PC-3 (cell line): Measurements from ENCODE around the gene DNAJB5. TPM values are rescaled to one million over a fixed set of nuclear protein-coding genes. Genes with fewer than 3 reads are reported as not detected.

ENCODE experiments used
- ATAC-seq: fragments of 200-7000 bp; cut with Tn5 transposase; 2 replicates; pipeline ENCODE4 v1.9.1; 2020; ENCODE audit warnings: mild to moderate bottlenecking, moderate library complexity
- BruUV-seq: library from RNA; stranded (reverse); fragments of 400-500 nt; replicated peaks from 2 replicates; lab custom pipeline; 2021; lab: Mats Ljungman, UMichigan
- CTCF ChIA-PET: fragments of 300-600 bp; sonication (Branson Sonifier 250); formaldehyde crosslinking; loops from one replicate; lab custom pipeline; 2022; ENCODE audit warnings: antibody characterized with exemption; lab: Charles Lee
- POLR2A ChIA-PET: fragments of 300-600 bp; sonication (Branson Sonifier 250); formaldehyde crosslinking; loops from one replicate; lab custom pipeline; 2022; ENCODE audit warnings: antibody characterized with exemption; ENCODE audit not compliant: unreplicated experiment; lab: Charles Lee
- DNase-seq: peaks from one replicate; pipeline ENCODE4 v3.0.0-alpha.2; 2015
- H2AFZ ChIP-seq: fragments of 300-600 bp; sonication (generic); 2 replicates; pipeline ENCODE4 v1.6.0; 2016; ENCODE audit warnings: antibody characterized with exemption, low read length
- H3F3A ChIP-seq: fragments of 300-600 bp; sonication (generic); one replicate; pipeline ENCODE4 v1.6.0; 2017; ENCODE audit warnings: antibody characterized with exemption, low read length, control low read depth, mild to moderate bottlenecking; ENCODE audit not compliant: unreplicated experiment
- H3K27ac ChIP-seq: fragments of 300-600 bp; sonication (generic); 2 replicates; pipeline ENCODE4 v1.5.1; 2016; ENCODE audit warnings: mild to moderate bottlenecking, low read length
- H3K27me3 ChIP-seq: fragments of 300-600 bp; sonication (generic); 2 replicates; pipeline ENCODE4 v1.6.1; 2016; ENCODE audit warnings: low read length, mixed read lengths
- H3K36me3 ChIP-seq: fragments of 300-600 bp; sonication (generic); 2 replicates; pipeline ENCODE4 v1.6.1; 2016; ENCODE audit warnings: low read depth, mixed run types, low read length, mixed read lengths
- H3K4me1 ChIP-seq: fragments of 300-600 bp; sonication (generic); 2 replicates; pipeline ENCODE4 v1.5.1; 2016; ENCODE audit warnings: low read length; ENCODE audit not compliant: insufficient read depth
- H3K4me2 ChIP-seq: fragments of 300-600 bp; sonication (generic); 2 replicates; pipeline ENCODE4 v1.6.0; 2016; ENCODE audit warnings: low read length
- H3K4me3 ChIP-seq: fragments of 300-600 bp; sonication (generic); 2 replicates; pipeline ENCODE4 v1.5.1; 2016; ENCODE audit warnings: mild to moderate bottlenecking, low read length, mixed read lengths
- H3K79me2 ChIP-seq: fragments of 300-600 bp; sonication (generic); 2 replicates; pipeline ENCODE4 v1.6.1; 2017; ENCODE audit warnings: low read length, mixed read lengths
- H3K9ac ChIP-seq: fragments of 300-600 bp; sonication (generic); 2 replicates; pipeline ENCODE4 v1.6.0; 2016; ENCODE audit warnings: mild to moderate bottlenecking, low read length
- H3K9me2 ChIP-seq: fragments of 300-600 bp; sonication (generic); replicated peaks from 2 replicates; pipeline ENCODE4 v1.6.1; 2016; ENCODE audit warnings: mixed run types, low read length, mixed read lengths
- H3K9me3 ChIP-seq: fragments of 300-600 bp; sonication (generic); 2 replicates; pipeline ENCODE4 v1.6.1; 2016; ENCODE audit warnings: low read length, mixed read lengths
- H4K20me1 ChIP-seq: fragments of 300-600 bp; sonication (generic); 2 replicates; pipeline ENCODE4 v1.6.1; 2016; ENCODE audit warnings: low read length, mixed read lengths
- EZH2 ChIP-seq: fragments of 300-600 bp; sonication (generic); IDR thresholded peaks from one replicate; pipeline ENCODE4 v1.6.1; 2017; ENCODE audit warnings: antibody characterized with exemption, mild to moderate bottlenecking, low read length; ENCODE audit not compliant: unreplicated experiment
- EZH2phosphoT487 ChIP-seq: fragments of 300-600 bp; sonication (generic); IDR thresholded peaks from 2 replicates; pipeline ENCODE4 v1.6.1; 2018; ENCODE audit warnings: mild to moderate bottlenecking, antibody characterized with exemption, low read length, borderline replicate concordance
- intact Hi-C: fragments of 100-400 bp; cut with micrococcal nuclease; formaldehyde crosslinking; loops from 2 replicates; pipeline ENCODE4 v1.9.0; 2023
- total RNA-seq: library from RNA; depleted of rRNA; stranded (reverse); fragments of >200 nt; gene quantifications from 2 replicates; pipeline ENCODE4 v1.2.3, GENCODE V29; 2014
- TF ChIP-seq, protein P1 (sequence below): fragments of 300-600 bp; sonication (generic); conservative IDR thresholded peaks from 2 replicates; pipeline ENCODE4 v1.5.1; 2017; ENCODE audit warnings: antibody characterized with exemption, low read depth, mild to moderate bottlenecking, low read length

The DNAJB5 gene
- total RNA-seq, 1 experiment from 2014 or later, result 9.3 TPM

GRCh38 chr9:34991607-34992375 is 2.2 kb downstream of the DNAJB5 start:
- TF ChIP-seq, protein P1, sequence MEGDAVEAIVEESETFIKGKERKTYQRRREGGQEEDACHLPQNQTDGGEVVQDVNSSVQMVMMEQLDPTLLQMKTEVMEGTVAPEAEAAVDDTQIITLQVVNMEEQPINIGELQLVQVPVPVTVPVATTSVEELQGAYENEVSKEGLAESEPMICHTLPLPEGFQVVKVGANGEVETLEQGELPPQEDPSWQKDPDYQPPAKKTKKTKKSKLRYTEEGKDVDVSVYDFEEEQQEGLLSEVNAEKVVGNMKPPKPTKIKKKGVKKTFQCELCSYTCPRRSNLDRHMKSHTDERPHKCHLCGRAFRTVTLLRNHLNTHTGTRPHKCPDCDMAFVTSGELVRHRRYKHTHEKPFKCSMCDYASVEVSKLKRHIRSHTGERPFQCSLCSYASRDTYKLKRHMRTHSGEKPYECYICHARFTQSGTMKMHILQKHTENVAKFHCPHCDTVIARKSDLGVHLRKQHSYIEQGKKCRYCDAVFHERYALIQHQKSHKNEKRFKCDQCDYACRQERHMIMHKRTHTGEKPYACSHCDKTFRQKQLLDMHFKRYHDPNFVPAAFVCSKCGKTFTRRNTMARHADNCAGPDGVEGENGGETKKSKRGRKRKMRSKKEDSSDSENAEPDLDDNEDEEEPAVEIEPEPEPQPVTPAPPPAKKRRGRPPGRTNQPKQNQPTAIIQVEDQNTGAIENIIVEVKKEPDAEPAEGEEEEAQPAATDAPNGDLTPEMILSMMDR, result no peak
- no peak for TF ChIP-seq EZH2phosphoT487
- DNase-seq (peak; percentile 20), ATAC-seq (no peak)
- intact Hi-C loops, result no loop called here
- peak overlapping the region; percentile 61 for H3K27ac ChIP-seq
- CTCF ChIA-PET, result no interaction called here
- H3K79me2 ChIP-seq, result no peaks in the 10 kb centered on the region
- H3K9ac ChIP-seq, result no peak overlapping the region
- H3K27me3 ChIP-seq, result no peaks in the 10 kb centered on the region
- H4K20me1 ChIP-seq, result no peaks in the 10 kb centered on the region
- peak overlapping the region; percentile 54 for H3K4me2 ChIP-seq
- no peaks in the 10 kb centered on the region for H3F3A ChIP-seq
- BruUV-seq, result no TSS peak
- no peaks in the 10 kb centered on the region for H3K9me3 ChIP-seq
- H3K9me2 ChIP-seq, result no peaks in the 10 kb centered on the region
- H3K36me3 ChIP-seq, result no peaks in the 10 kb centered on the region
- no peak overlapping the region for H3K4me3 ChIP-seq
- peaks cover 34% of the 10 kb centered on the region for H3K4me1 ChIP-seq
- H2AFZ ChIP-seq, result no peak overlapping the region
- POLR2A ChIA-PET, result no interaction called here

- no peaks in the 10 kb centered on the region for H3K36me3 ChIP-seq
- H3F3A ChIP-seq, result no peaks in the 10 kb centered on the region
- intact Hi-C loops, result no loop called here
- peak; percentile 80 for DNase-seq
- H2AFZ ChIP-seq, result no peak overlapping the region
- H3K9me2 ChIP-seq, result no peaks in the 10 kb centered on the region
- H3K79me2 ChIP-seq, result no peaks in the 10 kb centered on the region
- H3K4me2 ChIP-seq, result peak overlapping the region; percentile 54
- H4K20me1 ChIP-seq, result no peaks in the 10 kb centered on the region
- H3K27ac ChIP-seq, result peak overlapping the region; percentile 61
- TF ChIP-seq EZH2 (no peak), EZH2phosphoT487 (no peak)
- TF ChIP-seq, protein P1, result no peak
- POLR2A ChIA-PET, result no interaction called here
- no peak overlapping the region for H3K4me3 ChIP-seq
- peak overlapping the region; percentile 22; the same call in 1 of the 2 replicates for H3K9ac ChIP-seq
- H3K4me1 ChIP-seq, result peaks cover 34% of the 10 kb centered on the region
- CTCF ChIA-PET, result interaction anchor here (3.0 kb wide), 1 partner anchor 93 kb away, joined by 22 read pairs; no protein-coding TSS in a partner anchor
- BruUV-seq, result no TSS peak
- peak; percentile 12; the same call in 1 of the 2 replicates for ATAC-seq
- no peaks in the 10 kb centered on the region for H3K9me3 ChIP-seq
- no peaks in the 10 kb centered on the region for H3K27me3 ChIP-seq
Measured at GRCh38 chr9:34992376-34992951, 2.9 kb downstream of the DNAJB5 start.
